Activated CD8-positive, alpha-beta memory T cell treated with anti-CD3 and anti-CD28 coated beads, Interleukin-2, amount 50 U/mL, for 4 hours (primary cell): ENCODE results near the gene SPPL3.
"Not testable (repeated sequence)": the region's sequence is repeated elsewhere in the genome, so short reads cannot be mapped to it uniquely, and the experiment has no call there.

Experiments used
- DNase-seq: peaks from one replicate; pipeline ENCODE4 v3.0.0-alpha.2; 2020

SPPL3 gene

GRCh38 chr12:120904197-120904773 lies at the start of gene SPPL3:
SPPL3 (minus strand) TSS chr12:120904358; CDS start chr12:120903867, 491 bp downstream.
- peak; percentile 95 for DNase-seq

- no peak for DNase-seq
Observed at GRCh38 chr12:120950807-120951206, 46.6 kb upstream of the SPPL3 start.

- DNase-seq = not testable (repeated sequence)
Observed at GRCh38 chr12:120950260-120950799, 46.2 kb upstream of the SPPL3 start.

GRCh38 chr12:120945516-120945915 lies 41.4 kb upstream of the SPPL3 start:
- not testable (repeated sequence) for DNase-seq

GRCh38 chr12:120944645-120945217 lies 40.6 kb upstream of the SPPL3 start:
- peak; percentile 69 for DNase-seq

GRCh38 chr12:120943482-120943881 lies 39.3 kb upstream of the SPPL3 start:
- DNase-seq = no peak

DNA sequence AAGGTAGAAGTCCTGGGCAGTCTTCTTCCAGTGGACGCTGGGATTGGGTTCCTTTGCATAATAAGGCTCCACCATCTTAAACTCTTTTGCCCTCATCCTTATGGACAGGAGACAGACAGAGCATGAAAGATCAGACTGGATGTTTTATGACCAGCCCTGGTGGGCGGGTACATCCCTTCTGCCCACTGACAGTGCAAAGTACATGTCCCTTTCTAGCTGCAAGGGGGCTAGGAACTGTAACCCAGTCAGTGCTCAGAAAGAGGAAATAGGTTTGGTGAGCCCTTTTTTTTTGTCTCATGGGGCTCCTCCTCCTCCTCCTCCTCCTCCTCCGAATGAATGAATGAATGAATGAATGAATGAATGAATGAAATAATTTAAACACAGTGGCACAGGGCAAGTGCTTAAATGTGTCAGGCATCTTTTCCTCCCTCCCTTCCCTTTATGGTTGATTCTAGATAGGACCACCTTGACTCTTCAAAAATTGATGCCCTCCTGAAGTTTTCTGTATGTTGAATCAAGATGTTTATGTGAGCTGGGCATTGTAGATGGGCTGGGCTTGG lies 37.8 kb upstream of the SPPL3 start:
- DNase-seq = no peak

GRCh38 chr12:120941412-120941811 lies 37.3 kb upstream of the SPPL3 start:
- no peak for DNase-seq

DNA sequence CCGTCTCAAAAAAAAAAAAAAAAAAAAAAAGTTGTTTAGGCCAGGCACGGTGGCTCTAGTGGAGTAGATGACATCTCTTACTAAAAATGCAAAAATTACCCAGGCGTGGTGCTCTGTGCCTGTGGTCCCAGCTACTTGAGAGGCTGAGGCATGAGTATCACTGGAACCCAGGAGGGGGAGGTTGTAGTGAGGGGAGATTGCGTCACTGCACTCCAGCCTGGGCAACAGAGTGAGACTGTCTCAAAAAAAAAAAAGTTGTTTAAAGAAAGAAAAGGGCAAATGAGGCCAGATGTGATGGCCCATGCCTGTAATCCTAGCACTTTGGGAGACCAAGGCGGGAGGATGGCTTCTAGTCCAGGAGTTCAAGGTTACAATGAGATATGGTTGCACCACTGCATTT lies 36.6 kb upstream of the SPPL3 start:
- no peak for DNase-seq

DNA sequence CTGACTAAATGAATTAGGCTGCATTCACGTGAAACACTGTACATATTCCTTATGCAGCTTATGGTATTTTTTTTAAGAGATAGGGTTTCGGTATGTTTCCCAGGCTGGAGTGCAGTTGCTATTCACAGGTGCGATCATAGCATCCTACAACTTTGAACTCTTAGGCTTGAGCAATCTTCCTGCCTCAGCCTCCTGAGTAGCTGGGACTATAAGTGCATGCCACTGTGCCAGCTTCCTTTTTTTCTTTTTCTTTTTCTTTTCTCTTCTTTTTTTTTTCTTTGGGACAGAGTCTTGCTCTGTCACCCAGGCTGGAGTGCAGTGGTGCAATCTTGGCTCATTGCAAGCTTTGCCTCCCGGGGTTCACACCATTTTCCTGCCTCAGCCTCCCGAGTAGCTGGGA lies 35.8 kb upstream of the SPPL3 start:
- DNase-seq = no peak

DNA sequence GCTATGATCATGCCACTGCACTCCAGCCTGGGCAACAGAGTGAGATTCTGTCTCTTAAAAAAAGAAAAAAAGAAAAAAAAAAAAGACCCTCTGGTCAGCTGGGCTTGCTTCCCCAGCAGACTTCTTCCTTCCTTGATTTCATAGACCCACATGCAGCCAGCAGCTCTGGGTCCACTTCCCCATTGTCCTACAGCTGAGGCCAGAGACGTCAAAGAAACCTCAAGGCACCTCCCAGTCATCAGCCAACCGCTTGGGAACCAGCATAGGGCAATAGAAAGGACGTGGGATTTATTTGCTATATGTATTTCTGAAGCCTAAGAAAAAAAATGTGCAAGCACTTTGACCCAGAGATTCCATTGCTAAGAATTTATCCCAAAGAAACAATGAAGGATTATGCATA lies 35.4 kb upstream of the SPPL3 start:
- DNase-seq = no peak

GRCh38 chr12:120938496-120938895 lies 34.3 kb upstream of the SPPL3 start:
- no peak for DNase-seq

- DNase-seq = no peak
Observed at GRCh38 chr12:120936197-120936596, 32.0 kb upstream of the SPPL3 start.

DNA sequence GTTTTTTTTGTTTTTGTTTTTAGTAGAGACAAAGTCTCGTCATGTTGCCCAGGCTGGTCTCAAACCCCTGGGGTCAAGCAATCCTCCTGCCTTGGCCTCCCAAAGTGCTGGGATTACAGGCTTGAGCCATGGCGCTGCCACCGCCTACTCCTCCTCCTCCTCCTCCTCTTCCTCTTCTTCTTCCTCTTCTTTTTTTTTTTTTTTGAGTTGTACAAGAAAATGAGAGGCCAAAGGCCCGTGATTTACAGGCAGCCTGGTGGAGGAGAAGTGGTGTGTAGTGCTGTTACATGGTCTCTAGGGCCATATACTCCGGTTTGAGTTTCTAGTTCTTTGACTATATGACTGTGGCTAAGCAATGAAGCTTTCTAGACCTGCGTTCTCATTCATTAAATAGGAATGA lies 29.6 kb upstream of the SPPL3 start:
- no peak for DNase-seq

- no peak for DNase-seq
Observed at GRCh38 chr12:120932956-120933526, 28.9 kb upstream of the SPPL3 start.

GRCh38 chr12:120932058-120932457 lies 27.9 kb upstream of the SPPL3 start:
- DNase-seq = no peak

DNA sequence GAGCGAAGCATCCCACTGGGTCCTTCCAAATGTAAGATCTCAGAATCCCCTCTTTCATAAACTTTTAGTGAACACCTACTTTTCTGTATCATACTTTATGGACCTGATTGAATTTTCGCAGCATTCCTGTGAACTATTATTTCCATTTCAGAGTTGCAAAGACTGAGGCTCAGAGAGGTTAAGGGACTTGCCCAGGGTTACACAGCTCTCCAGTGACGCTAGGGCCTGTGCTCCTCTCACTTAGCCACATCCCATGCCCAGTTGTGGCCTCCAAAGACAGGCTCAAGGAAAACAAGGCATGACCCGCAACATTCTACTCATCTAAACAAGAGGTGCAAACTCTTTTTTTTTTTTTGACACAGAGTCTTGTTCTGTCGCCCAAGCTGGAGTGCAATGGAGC lies 25.9 kb upstream of the SPPL3 start:
- no peak for DNase-seq

- no peak for DNase-seq
Observed at GRCh38 chr12:120928864-120929652, 24.9 kb upstream of the SPPL3 start.

GRCh38 chr12:120925740-120926563 lies 21.8 kb upstream of the SPPL3 start:
- no peak for DNase-seq

GRCh38 chr12:120922279-120922678 lies 18.1 kb upstream of the SPPL3 start:
- no peak for DNase-seq

DNA sequence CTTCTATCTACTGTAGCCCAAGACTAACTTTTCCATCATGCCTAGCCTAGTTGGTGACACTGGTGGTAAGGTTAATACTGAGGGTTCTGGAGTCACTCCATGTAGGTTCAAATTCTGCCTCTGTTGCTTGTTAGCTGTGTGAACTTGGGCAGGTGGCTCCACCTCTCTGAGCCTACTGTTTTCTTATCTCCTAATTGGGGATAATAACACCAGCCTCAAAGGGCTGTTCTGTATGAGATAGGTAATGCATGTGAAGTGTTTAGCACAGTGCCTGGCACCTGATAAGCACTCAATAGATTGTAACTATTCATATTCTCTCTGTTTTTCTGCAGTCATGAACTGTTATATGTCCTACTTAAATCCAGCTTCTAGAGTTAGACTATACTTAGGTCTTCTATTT lies 17.5 kb upstream of the SPPL3 start:
- DNase-seq = no peak

DNA sequence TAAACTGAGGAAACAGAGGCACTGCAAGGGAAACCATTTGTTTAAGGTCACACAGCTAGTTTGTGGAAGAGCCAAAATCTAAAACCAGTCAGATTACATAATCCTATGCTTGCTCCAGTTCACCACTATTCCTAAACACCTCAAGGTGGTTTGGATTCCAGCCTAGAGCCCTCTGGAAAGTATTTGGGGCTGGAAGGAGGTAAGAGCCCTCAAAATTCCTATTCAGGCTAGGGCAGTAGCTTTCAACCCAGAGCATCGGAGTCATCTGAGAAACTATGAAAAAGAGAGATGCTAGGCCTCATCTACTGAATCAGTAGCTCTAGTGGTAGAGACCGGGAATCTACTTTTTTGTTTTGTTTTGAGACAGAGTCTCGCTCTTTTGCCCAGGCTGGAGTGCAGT lies 16.0 kb upstream of the SPPL3 start:
- DNase-seq = no peak
